Activated CD8-positive, alpha-beta memory T cell treated with anti-CD3 and anti-CD28 coated beads for 36 hours (primary cell): ENCODE results near the gene TIPIN. TPM values are rescaled to one million over a fixed set of nuclear protein-coding genes. Genes with fewer than 3 reads are reported as not detected.

ENCODE experiments used
- CTCF ChIA-PET: fragments of 350-600 bp; sonication (Branson Sonifier 250); formaldehyde crosslinking; loops from one replicate; lab custom pipeline; 2021; ENCODE audit warnings: antibody characterized with exemption; lab: Charles Lee
- POLR2A ChIA-PET: fragments of 350-600 bp; sonication (Branson Sonifier 250); formaldehyde crosslinking; loops from one replicate; lab custom pipeline; 2021; ENCODE audit warnings: antibody characterized with exemption; lab: Charles Lee
- total RNA-seq, 2 experiments: library from RNA; stranded (reverse); gene quantifications; one replicate each; pipeline ENCODE4 v1.2.3, GENCODE V29; 2021

TIPIN gene
- total RNA-seq, 2 experiments from 2014 or later: 57.2 to 58.9 TPM

GRCh38 chr15:66290007-66290406 is 66.5 kb downstream of the TIPIN start:
- ChIA-PET POLR2A (no interaction called here), CTCF (interaction anchor here (0.6 to 1.3 kb wide), 2 partner anchors 8 to 66 kb away, joined by 3 read pairs; partner anchors contain the start of gene TIPIN)

- ChIA-PET POLR2A (no interaction called here), CTCF (interaction anchor here (0.7 to 1.2 kb wide), 3 partner anchors 24 to 82 kb away, joined by 3 to 5 read pairs (median 3); no protein-coding TSS in a partner anchor)
Observed at GRCh38 chr15:66288551-66289185, 67.8 kb downstream of the TIPIN start.

- ChIA-PET POLR2A (no interaction called here), CTCF (interaction anchor here (0.6 to 1.2 kb wide), 4 partner anchors 11 to 840 kb away, joined by 3 read pairs; no protein-coding TSS in a partner anchor)
Observed at GRCh38 chr15:66288093-66288492, 68.4 kb downstream of the TIPIN start.

- CTCF ChIA-PET: interaction anchor here (0.6 to 1.0 kb wide), 8 partner anchors 10 to 840 kb away, joined by 3 to 9 read pairs (median 3); no protein-coding TSS in a partner anchor
- POLR2A ChIA-PET: no interaction called here
Observed at GRCh38 chr15:66287461-66288057, 68.9 kb downstream of the TIPIN start.

Other genes with a start within 250 kb of the TIPIN start
- not detected for gene MEGF11, start 102.9 kb downstream of the TIPIN start, total RNA-seq
- gene DIS3L, start 63.1 kb downstream of the TIPIN start, total RNA-seq: 10 to 100 TPM; 26.4 to 27.0 TPM
- gene MAP2K1, start 30.2 kb upstream of the TIPIN start, total RNA-seq: 100 to 1,000 TPM; 115 to 116 TPM
- 10 to 100 TPM; 48.6 to 49.3 TPM for gene SNAPC5, start 141.1 kb upstream of the TIPIN start, total RNA-seq
- gene RPL4, start 148.2 kb upstream of the TIPIN start, total RNA-seq: 1,000 to 10,000 TPM; 4,526 to 4,577 TPM
- gene ZWILCH, start 148.6 kb upstream of the TIPIN start, total RNA-seq: 10 to 100 TPM; 42.9 to 44.9 TPM
- gene LCTL, start 209.3 kb upstream of the TIPIN start, total RNA-seq: not detected